Gastroesophageal sphincter (tissue), 4 donors: ENCODE results near the gene GPD1. TPM values are rescaled to one million over a fixed set of nuclear protein-coding genes. Genes with fewer than 3 reads are reported as not detected.

Experiments
- ATAC-seq: fragments of 150-250 bp; one replicate; pipeline ENCODE4 v1.9.1; 2016; ENCODE audit warnings: mild to moderate bottlenecking, moderate library complexity
- H3K27ac ChIP-seq, 4 donors: fragments of 200-600 bp; sonication (generic) in 3 of 4; 1 replicate in 3 of 4; 2 replicates in 1 of 4; pipeline ENCODE4 v1.5.1; 2016 to 2019
- H3K27me3 ChIP-seq: fragments of 200-600 bp; sonication (generic); one replicate; pipeline ENCODE4 v1.5.1; 2019
- H3K36me3 ChIP-seq, 2 donors: fragments of 200-600 bp; sonication (generic); one replicate each; pipeline ENCODE4 v1.5.1; 2019; ENCODE audit warnings: control low read depth in 1 of 2
- H3K4me1 ChIP-seq, 3 donors: fragments of 200-600 bp; sonication (generic); 1 replicate in 2 of 3; 2 replicates in 1 of 3; pipeline ENCODE4 v1.5.1; 2016 to 2019; ENCODE audit warnings: control low read depth in 2 of 3
- H3K4me3 ChIP-seq, 2 donors: fragments of 200-600 bp; sonication (generic); one replicate each; pipeline ENCODE4 v1.5.1; 2019; ENCODE audit warnings: mild to moderate bottlenecking in 1 of 2, moderate library complexity in 1 of 2
- H3K9me3 ChIP-seq, 3 donors: fragments of 200-600 bp; sonication (generic); one replicate each; pipeline ENCODE4 v1.5.1; 2017 to 2019; ENCODE audit warnings: control low read depth in 2 of 3
- CTCF ChIP-seq, 4 experiments: fragments of 200-600 bp in 2 of 4; fragments of 450-650 bp in 2 of 4; sonication (generic) in 1 of 4; IDR thresholded peaks; one replicate each; pipeline ENCODE4 v1.5.1; 2017 to 2019; ENCODE audit warnings: antibody characterized with exemption in 4 of 4, mild to moderate bottlenecking in 2 of 4, moderate library complexity in 2 of 4
- EP300 ChIP-seq: sonication (generic); formaldehyde crosslinking; IDR thresholded peaks from one replicate; pipeline ENCODE4 v1.6.1; 2017; ENCODE audit warnings: antibody characterized with exemption, mild to moderate bottlenecking
- POLR2A ChIP-seq, 2 donors: fragments of 450-650 bp; IDR thresholded peaks; one replicate each; pipeline ENCODE4 v1.6.1; 2017; ENCODE audit warnings: antibody characterized with exemption in 2 of 2, mild to moderate bottlenecking in 2 of 2, moderate library complexity in 1 of 2
- POLR2AphosphoS5 ChIP-seq: sonication (generic); formaldehyde crosslinking; IDR thresholded peaks from one replicate; pipeline ENCODE4 v1.6.1; 2017; ENCODE audit warnings: antibody characterized with exemption
- WGBS, 2 donors: methylation state at CpG; one replicate each; pipeline ENCODE4 v1.1.5; 2018; ENCODE audit warnings: low coverage in 1 of 2; 5-methylcytosine and 5-hydroxymethylcytosine counted together
- total RNA-seq, 4 donors: library from RNA; depleted of rRNA; stranded (reverse); fragments of >200 nt; gene quantifications; one replicate each; pipeline ENCODE4 v1.1.0, GENCODE V29; 2016

GPD1 gene
- total RNA-seq, 4 donors from 2014 or later, result 0.08 to 49.5 (median 1.3) TPM

- 30 to 33% methylated on average over 1 to 2 of the region's 7 CpGs for WGBS, 2 donors
- TF ChIP-seq EP300 (no peak), POLR2A (IDR thresholded peaks at IDR 0.05) (no peak), POLR2AphosphoS5 (peak; percentile 5)
- Histone ChIP-seq H3K27me3 (no peaks in the 10 kb centered on the region), H3K4me1 (peaks cover 0 to 57% (median 26%) of the 10 kb centered on the region in 3 donors), H3K4me3 (peak overlapping the region in 1 of 2 donors; percentile 73), H3K27ac (peak overlapping the region; percentile 54 to 89 (median 86)), H3K36me3 (peaks cover 0 to 12% of the 10 kb centered on the region in 2 donors), H3K9me3 (no peaks in the 10 kb centered on the region)
- ATAC-seq, result peak; percentile 3
Measured at GRCh38 chr12:50110762-50111351, 7.0 kb downstream of the GPD1 start.

GRCh38 chr12:50111395-50111692, 7.5 kb downstream of the GPD1 start:
- Histone ChIP-seq H3K36me3 (peaks cover 0 to 17% of the 10 kb centered on the region in 2 donors), H3K27ac (peak overlapping the region; percentile 54 to 89 (median 86)), H3K27me3 (no peaks in the 10 kb centered on the region), H3K9me3 (no peaks in the 10 kb centered on the region), H3K4me1 (peaks cover 0 to 62% (median 26%) of the 10 kb centered on the region in 3 donors), H3K4me3 (peak overlapping the region; percentile 7 to 73)
- TF ChIP-seq POLR2A (IDR thresholded peaks at IDR 0.05) (no peak), EP300 (no peak), CTCF (IDR thresholded peaks at IDR 0.05) (no peak), POLR2AphosphoS5 (no peak)
- 0% methylated on average over 4 of the region's 19 CpGs; no CpG with 5 or more reads in 1 of the 2 donors for WGBS, 2 donors
- no peak for ATAC-seq

- H3K4me1 ChIP-seq, result peaks cover 0 to 68% (median 26%) of the 10 kb centered on the region in 3 donors
- peak within 1 kb of the TSS; percentile 93 to 100 (median 97) for H3K27ac ChIP-seq
- ATAC-seq, result peak; percentile 95
- H3K9me3 ChIP-seq, result no peaks in the 10 kb centered on the region
- peaks cover 0 to 23% of the 10 kb centered on the region in 2 donors for H3K36me3 ChIP-seq
- 0% methylated on average over 6 of the region's 59 CpGs; no CpG with 5 or more reads in 1 of the 2 donors for WGBS, 2 donors
- H3K27me3 ChIP-seq, result no peaks in the 10 kb centered on the region
- H3K4me3 ChIP-seq, result peak within 1 kb of the TSS; percentile 73 to 75
- TF ChIP-seq POLR2A (IDR thresholded peaks at IDR 0.05) (peak; percentile 98), POLR2AphosphoS5 (peak; percentile 100), CTCF (IDR thresholded peaks at IDR 0.05) (peak in 3 of 4 experiments; percentile 87 to 94 (median 91)), EP300 (no peak)
Measured at GRCh38 chr12:50111693-50112455, 8.1 kb downstream of the GPD1 start, which contains the start of gene COX14. Gene COX14 (plus strand): TSS chr12:50112236. CDS start chr12:50120044, 7,808 bp downstream.

- Histone ChIP-seq H3K27me3 (no peaks in the 10 kb centered on the region), H3K4me1 (peaks cover 0 to 75% (median 26%) of the 10 kb centered on the region in 3 donors), H3K9me3 (no peaks in the 10 kb centered on the region), H3K27ac (peak overlapping the region; percentile 93 to 100 (median 97)), H3K36me3 (peaks cover 0 to 23% of the 10 kb centered on the region in 2 donors), H3K4me3 (peak overlapping the region; percentile 73 to 75)
- TF ChIP-seq POLR2A (IDR thresholded peaks at IDR 0.05) (no peak), POLR2AphosphoS5 (no peak), EP300 (no peak), CTCF (IDR thresholded peaks at IDR 0.05) (no peak)
- WGBS, 2 donors, result 9 to 21% methylated on average over 24 to 26 of the region's 26 CpGs
- no peak for ATAC-seq
Measured at GRCh38 chr12:50112456-50113218, 8.8 kb downstream of the GPD1 start.

- ATAC-seq, result peak; percentile 23
- no peak for TF ChIP-seq EP300
- no peak for TF ChIP-seq POLR2A (IDR thresholded peaks at IDR 0.05)
- TF ChIP-seq CTCF (IDR thresholded peaks at IDR 0.05), result no peak
- no peak for TF ChIP-seq POLR2AphosphoS5
- Histone ChIP-seq H3K27me3 (no peaks in the 10 kb centered on the region), H3K9me3 (no peaks in the 10 kb centered on the region), H3K27ac (peak overlapping the region in 3 of 4 donors; percentile 14 to 41 (median 37)), H3K4me1 (peaks cover 0 to 66% (median 11%) of the 10 kb centered on the region in 3 donors), H3K4me3 (no peak overlapping the region), H3K36me3 (peaks cover 0 to 63% of the 10 kb centered on the region in 2 donors)
- WGBS, 2 donors, result 40 to 55% methylated on average over 1 to 4 of the region's 6 CpGs
Measured at GRCh38 chr12:50117057-50117622, 13.3 kb downstream of the GPD1 start.
